GM19395 (cell line): ENCODE data around the gene OR56B4.
"Not testable (repeated sequence)": the region's sequence is repeated elsewhere in the genome, so short reads cannot be mapped to it uniquely, and the experiment has no call there.

Source experiments
- ATAC-seq: cut with Tn5 transposase; IDR thresholded peaks from one replicate; pipeline ENCODE4 v1.9.1; 2021; ENCODE audit warnings: mild to moderate bottlenecking, moderate library complexity; ENCODE audit not compliant: unreplicated experiment

OR56B4 gene

DNA sequence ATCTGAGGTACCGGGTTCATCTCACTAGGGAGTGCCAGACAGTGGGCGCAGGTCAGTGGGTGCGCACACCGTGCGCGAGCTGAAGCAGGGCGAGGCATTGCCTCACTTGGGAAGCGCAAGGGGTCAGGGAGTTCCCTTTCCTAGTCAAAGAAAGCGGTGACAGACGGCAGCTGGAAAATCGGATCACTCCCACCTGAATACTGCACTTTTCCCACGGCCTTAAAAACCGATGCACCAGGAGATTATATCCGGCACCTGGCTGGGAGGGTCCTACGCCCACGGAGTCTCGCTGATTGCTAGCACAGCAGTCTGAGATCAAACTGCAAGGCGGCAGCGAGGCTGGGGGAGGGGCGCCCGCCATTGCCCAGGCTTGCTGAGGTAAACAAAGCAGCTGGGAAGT is 36.3 kb downstream of the OR56B4 start:
- not testable (repeated sequence) for ATAC-seq

DNA sequence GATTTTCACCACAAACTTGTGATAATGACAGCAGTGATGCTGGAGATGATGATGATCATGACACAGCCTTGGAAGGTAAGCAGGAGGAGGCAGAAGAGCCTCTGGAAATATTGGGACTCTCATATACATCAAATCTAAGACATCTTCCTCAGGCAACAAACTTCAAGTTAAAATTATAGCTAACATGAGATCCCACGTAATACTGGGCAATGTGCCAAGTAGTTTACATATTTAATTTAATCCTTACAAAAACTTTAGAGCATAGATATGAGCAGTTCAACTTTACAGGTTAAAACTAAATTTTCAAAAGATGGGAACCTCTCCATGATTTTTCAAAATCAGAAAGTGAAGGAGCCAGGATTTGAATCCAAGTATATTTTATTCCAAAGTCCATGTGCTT is 43.6 kb downstream of the OR56B4 start:
- ATAC-seq: no peak

DNA sequence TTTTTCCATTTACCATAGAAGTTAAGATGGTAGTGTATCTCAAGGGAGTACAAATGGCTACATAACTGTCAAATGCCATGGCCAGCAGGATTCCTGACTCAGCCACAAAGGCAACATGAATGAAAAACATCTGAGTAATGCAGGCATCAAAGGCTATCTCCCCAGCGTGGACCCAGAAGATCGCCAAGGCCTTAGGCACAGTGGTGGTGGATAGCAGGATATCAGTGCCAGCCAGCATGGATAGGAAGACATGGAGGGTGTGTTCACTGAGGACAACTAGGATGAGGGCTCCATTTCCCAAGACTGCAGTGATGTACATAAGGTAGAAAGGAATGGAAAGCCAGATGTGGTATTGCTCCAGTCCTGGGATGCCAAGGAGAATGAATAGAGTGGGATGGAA is 44.6 kb downstream of the OR56B4 start:
- no peak for ATAC-seq

DNA sequence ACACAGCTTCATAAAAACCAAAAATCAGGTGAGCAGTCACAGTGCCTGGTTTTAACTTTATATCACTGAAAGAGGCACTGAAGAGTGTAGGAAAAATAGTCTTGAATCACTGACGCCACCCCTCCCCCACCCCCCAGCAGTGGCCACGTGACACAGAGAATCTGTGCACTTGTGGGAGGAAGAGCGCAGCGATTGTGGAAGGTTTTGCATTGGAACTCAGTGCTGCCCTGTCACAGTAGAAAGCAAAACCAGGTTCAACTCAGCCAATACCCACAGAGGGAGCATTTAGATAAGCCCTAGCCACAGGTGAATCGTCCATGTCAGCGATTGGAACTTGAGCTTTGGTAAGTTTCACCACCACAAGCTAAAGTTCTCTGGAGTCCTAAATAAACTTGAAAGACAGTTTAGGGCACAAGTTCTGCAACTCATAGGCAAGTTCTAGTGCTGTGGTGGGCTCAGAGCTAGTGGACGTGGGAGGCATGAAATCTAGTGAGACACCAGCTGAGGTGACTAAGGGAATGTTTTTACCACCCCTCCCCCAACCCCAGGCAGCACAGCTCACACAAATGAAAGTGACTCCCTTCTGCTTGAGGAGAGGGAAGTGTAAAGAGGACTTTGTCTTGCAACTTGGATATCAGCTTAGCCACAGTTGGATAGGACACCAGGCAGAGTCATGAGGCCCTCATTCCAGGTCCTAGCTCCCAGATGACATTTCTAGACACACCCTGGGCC is 49.3 kb downstream of the OR56B4 start:
- ATAC-seq: no peak
